Activated CD8-positive, alpha-beta memory T cell treated with anti-CD3 and anti-CD28 coated beads for 24 hours (primary cell): ENCODE results near the gene GNG4.
"Not testable (repeated sequence)": the region's sequence is repeated elsewhere in the genome, so short reads cannot be mapped to it uniquely, and the experiment has no call there.

Source experiments
- DNase-seq: peaks from one replicate; pipeline ENCODE4 v3.0.0-alpha.2; 2020

Gene GNG4

DNA sequence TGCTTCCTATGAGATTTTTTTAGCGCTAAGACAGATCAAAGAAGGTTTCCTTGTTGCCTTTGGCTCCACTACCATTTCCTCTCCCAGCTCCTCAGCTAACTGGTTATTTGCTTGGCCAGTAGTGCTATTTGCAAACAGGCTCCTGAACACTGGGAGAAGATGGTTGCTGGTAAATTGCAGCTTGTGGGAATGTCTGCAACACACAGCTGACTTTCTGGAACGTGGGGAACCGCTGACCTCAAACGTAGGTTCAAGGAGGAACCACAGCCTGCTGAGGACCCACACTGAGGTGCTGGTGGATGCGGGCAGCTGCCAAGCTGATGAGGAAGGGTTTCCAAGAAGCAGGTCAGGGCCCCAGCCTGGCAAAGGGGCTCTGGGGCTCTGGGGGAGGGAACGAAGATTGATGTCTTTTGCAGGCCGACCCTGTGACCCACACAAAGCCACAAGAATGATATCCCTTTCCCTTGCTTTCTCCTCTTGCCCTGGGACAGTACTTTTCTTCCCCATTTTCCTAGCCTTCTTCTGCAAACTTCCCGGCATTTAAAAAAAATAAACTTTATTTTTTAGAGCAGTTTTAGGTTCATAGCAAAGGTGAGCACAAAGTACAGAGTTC is 24.8 kb downstream of the GNG4 start:
- DNase-seq, result no peak

DNA sequence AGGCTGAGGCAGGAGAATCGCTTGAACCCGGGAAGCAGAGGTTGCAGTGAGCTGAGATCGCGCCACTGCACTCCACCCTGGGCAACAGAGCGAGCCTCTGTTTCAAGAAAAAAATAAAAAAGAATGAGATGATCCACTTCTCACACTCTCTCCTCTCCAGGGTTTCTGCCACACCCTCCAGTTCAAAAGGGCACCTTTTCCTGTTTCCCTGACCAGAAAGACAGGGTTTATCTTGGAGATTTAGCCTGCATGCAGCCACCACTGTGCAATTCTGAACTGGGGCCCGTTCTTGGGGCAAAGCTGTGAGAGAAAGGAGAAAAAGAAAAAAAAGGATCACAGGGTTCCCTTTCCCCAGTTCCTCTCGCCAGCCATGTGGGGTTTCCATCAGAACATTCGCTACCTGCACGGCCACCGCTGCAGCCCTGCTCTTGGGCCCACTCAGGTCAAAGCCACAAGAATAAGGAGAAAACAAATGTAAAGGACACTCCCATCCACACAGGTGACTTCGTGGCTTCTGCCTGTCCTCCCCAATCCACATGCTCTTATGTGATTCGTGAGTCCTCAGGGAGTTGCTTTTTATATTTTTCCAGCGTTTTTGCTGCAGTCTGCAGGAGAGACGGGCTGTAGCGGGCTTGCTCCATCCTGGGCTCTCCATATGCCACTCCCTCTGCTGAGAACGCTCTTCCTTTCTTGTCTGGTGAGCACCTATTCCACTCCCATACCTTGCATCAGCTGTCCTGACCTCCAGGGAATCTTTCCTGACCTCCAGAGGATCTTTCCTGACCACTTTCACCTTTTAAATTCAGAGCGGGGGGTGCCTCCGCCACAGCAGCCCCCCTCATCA is 26.4 kb downstream of the GNG4 start:
- DNase-seq, result no peak

DNA sequence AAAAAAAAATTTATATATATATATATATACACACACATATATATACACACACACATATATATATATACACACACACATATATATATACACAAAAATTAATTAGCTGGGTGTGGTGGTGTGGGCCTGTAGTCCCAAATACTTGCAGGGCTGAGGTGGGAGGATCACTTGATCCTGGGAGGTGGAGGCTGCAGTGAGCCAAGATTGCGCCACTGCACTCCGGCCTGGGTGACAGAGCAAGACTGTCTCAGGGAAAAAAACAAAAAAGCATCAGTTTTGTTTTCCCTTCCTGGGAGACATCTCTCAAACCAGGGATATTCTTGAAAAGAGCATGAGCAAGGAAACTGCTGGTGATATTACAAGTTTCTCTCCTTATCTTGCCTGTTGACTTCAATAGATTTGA is 30.4 kb downstream of the GNG4 start:
- DNase-seq, result not testable (repeated sequence)

DNA sequence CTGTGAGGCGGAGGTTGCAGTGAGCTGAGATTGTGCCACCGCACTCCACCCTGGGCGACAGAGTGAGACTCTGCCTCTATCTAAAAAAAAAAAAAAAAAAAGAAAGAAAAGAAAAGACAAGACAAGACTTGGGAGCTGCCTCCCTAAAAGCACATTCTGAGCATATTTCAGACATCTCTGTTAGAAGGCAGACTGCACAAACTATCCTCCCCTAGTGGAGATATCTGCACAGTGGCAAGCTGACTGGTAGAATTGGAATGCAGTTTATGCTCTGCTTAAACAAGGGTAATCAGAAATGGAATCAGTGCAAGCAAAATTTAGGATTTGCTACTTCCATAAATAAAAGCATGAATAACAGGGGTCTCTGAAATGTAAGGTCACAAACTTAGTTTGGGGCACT is 31.8 kb downstream of the GNG4 start:
- no peak for DNase-seq

DNA sequence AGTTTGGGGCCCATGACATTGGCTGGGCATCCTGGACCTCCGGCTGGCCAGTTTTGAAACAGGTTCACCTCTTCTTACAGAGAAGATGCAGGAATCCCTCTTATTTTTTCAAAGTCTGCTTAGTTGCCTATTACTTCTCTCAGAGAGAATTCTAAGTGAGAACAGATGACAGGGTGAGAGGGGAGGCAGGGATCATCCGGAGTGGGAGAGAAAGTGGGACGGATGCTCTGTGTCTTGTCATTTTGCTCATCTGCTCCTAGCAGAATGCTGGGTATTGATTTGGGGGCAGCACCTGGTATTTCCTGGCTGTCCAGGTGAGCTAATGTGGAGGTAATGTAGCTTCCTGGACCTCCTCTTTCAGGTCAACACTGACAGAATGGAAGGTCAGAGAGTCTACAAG is 32.4 kb downstream of the GNG4 start:
- DNase-seq, result no peak

DNA sequence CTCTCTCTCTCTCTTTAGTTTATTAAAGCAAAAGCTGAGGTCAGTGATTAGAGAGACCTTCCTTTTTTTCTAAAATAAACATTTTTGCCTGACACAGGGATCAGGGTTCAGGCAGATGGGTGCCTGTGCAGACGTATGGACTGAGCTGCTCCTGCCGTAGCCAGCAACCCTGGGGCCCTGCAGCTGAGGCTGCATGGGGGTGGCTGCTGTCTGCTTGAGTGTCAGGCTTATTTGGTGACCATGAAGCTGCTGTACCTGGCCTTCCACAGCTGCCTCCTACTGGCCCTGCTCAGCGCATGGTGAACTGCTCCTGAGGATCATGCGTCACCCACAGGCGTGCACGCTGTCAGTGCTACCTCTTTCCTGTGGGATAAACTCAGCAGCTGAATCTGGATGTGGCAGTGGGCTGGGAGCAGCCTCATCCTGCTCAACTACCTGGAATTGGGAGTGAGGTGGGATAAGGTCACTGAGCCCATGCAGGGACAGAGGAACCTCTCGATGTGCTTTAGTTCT is 35.1 kb downstream of the GNG4 start:
- no peak for DNase-seq

DNA sequence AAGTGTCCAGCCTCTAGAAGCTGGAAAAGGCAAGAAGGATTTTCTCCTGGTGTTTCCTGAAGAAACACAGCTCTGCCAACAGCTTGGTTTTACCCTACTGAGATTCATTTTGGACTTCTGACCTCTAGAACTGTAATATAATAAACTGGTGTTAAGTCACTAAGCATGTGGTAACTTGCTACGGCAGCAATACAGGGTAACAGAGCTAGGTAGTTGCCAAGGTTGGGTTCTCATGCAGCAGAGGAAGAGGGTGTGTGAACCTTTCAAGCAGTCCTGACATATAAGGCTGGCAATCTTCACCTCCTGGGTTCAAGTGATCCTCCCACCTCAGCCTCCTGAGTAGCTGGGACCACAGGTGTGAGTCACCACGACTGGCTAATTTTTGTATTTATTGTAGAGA is 36.0 kb downstream of the GNG4 start:
- DNase-seq, result no peak

DNA sequence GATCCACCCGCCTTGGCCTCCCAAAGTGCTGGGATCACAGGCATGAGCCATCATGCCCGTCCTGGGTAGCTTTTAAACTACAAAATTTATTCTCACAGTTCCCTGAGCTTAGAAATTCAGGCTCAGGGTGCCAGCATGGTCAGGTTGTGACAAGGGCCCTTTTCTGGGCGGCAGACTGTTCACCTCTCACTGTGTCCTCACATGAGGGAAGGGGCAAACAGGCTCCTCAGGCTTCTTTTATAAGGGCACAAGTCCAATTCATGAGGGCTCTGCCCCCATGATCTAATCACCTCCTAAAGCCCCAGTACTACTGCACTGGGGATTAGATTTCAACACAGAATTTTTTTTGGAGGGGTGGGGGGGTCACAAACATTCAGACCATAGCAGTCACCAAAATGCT is 36.8 kb downstream of the GNG4 start:
- DNase-seq, result no peak

DNA sequence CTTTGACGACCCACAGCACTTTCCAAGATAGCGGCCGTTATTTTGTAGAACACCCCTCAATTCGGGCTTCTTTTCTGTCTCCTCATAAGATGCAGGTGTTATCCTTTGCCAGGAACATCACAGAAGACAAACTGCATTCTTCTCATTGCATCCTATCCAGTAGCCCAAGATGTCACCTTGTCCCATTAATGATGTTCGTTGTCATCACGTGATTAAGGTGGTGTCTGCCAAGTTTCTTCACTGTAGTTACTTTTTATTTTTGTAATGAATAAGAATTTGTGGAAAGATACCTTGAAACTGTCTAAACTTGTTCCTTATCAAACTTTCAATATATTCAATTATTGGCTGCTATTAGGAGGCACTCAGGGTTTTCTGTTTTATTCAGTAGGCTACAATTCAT is 39.4 kb downstream of the GNG4 start:
- DNase-seq, result no peak

DNA sequence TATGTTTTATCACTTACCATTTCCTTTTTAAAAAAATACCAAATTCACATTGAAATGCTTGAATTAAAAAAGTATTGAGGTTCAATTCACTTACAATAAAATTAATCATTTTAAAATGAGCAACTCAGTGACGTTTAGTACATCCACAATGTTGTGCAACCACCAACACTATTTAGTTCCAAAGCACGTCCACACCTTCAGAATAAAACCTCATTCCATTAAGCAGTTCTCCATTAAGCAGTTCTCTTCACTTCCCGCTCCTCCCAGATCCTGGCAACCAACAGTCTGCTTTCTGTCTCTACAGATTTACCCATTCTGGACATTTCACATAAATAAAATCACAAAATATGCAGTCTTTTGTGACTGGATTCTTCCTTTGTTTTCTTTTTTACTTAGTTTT is 41.3 kb downstream of the GNG4 start:
- DNase-seq, result no peak

DNA sequence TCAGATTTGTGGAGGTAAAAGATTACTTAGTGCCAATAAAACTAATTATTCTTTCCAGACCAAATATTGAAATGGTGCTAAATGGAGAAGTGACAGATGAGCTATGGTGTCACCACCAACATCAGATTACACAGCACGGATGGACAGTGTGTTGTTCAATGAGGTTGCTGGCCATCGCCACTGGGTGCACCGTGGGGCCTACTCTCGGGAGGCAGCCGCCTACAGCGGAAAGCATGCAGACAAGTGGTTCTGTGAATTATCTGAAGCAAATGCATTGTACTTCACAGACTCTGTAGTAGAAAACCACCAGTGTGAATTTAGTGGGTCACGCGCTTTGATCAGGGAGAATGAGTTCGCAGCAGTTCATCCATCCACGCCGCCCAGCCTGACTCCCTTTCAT is 42.3 kb downstream of the GNG4 start:
- DNase-seq, result no peak

DNA sequence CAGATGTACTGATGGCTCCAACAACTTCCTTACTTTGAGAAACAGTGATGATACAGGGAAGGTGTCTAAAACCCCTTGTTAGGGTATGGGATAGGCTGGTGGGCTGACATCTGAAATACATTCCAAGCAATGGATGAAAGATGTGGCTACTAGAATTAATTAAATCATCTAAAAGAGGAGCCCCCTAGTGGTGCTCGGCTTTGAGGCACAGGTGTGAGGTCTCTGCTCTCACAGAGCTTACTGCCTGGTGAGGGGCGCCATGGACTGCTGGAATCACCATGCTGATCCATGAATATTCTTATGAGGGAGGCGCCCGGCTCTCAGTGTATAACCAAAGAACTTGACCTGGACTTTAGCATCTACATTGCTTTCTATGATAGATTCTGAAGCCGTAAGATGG is 48.5 kb downstream of the GNG4 start:
- DNase-seq, result no peak

DNA sequence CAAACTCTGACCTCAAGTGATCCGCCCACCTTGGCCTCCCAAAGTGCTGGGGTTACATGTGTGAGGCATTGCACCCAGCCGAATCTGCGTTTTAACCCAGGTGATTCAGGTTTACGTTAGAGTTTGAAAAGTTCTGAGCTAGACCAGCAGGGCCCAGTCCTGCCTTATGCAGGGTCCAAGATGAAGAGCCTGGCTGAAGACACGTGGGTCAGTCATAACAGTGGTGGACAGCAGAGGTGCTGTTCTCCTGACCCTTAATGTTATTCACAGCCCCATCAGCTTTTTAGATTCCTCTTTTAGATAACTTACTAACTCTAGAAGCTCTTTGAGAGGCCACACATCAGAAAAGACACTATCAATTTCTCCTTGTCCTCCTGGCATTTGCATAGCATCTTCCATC is 50.0 kb downstream of the GNG4 start:
- DNase-seq, result no peak

DNA sequence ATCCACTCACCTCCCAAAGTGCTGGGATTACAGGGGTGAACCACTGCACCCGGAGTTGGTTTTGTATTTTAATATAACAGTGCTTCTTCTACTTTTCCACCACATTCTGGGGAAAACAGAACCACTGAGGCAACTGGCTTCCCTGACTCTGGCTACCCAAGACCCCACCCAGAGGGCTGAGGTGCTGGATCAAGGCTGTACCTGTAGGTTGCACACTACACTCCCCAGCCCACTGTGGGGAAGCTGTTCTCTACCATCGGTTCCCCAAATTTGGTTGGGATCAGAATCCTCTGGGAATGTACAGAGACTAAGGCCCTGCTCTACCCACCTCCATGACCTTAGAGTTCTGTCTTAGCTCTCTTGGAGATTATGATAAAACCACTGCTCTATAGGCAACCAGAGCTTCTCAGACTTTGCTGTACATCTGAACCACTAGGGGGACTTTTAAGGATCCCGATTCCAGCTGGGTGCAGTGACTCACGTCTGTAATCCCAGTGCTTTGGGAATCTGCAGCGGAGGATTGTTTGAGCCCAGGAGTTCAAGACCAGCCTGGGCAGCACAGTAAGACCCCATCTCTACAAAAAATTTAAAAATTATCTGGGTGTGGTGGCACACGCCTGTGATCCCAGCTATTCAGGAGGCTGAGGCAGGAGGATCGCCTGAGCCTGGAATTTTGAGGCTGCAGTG is 51.6 kb downstream of the GNG4 start:
- no peak for DNase-seq

DNA sequence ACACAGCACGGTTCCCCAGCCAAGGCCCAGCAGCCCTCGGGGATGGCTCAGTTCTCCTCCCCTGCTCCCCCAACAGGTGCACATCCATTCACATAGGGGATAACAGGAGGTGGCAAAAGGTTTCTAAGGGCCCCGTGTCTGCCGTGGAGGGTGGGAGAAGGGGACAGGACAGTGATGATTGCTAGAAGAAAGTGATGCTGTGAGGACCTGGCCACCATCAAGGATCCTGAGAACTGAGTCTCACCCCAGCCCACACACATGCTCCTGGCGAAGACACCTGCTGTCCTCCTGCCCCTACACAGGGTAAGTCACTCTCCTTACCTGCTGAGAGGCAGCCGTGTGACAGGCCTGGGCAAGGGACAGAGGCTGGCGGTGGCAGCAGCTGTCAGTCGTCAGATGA is 54.5 kb downstream of the GNG4 start:
- DNase-seq, result no peak

DNA sequence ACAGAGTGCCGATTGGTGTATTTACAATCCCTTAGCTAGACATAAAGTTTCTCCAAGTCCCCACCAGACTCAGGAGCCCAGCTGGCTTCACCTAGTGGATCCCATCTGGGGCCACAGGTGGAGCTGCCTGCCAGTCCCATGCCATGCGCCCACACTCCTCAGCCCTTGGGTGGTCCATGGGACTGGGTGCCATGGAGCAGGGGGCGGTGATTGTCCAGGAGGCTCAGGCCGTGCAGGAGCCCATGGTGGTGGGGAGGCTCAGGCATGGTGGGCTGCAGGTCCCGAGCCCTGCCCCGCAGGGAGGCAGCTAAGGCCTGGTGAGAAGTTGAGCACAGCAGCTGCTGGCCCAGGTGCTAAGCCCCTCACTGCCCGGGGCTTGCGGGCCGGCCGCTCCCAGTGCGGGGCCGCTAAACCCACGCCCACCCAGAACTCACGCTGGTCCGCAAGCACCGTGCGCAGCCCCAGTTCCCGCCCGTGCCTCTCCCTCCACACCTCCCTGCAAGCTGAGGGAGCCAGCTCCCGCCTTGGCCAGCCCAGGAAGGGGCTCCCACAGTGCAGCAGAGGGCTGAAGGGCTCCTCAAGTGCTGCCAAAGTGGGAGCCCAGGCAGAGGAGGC is 55.2 kb downstream of the GNG4 start:
- DNase-seq, result not testable (repeated sequence)

DNA sequence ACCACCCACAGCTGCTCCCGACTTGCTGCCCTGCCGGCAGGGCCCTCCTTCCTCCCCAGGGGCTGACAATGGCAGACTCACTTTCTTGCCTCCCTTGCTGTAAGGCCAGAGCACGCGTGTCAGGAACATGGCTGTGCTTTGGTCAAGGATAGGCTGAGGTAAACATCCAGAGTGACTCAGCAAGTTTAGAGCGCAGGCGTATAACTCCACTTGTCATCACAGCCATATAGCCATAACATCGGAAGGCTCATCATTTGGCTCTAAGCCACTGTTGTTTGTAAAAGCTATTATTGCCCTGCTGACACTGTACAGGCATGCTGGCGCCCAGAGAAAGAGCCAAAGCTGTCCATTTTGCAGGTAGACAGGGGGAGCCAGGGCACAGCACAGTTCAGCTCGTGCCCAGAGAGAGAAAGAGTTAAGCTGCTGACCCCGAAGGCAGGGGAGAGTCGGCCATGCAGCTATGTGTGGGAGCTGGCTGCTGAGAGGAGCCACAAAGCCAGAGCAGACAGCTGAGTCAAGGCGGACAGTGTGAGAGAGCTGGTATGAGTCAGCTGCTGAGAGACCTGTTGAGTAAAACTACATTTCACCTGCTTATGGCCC is 60.6 kb downstream of the GNG4 start:
- no peak for DNase-seq

DNA sequence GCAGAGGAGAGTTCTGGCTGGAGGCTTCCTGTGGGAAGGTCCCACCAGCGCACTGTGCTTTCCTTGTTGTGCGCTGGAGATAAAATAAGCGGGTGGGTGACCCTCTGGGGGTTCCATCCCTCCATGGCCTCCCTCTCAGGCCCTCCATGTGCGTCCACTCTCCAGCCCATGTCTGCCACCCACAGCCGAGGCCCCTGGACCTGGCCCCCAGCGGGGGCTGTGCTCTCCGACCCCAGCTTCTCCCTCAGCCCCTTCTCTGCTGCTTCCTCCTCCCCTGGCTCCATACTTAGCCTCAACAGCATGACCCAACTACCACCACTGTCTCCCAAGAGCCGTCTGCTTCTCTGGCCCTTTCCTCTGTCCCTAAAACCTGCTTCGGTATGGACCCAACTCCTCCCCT is 61.4 kb downstream of the GNG4 start:
- no peak for DNase-seq

DNA sequence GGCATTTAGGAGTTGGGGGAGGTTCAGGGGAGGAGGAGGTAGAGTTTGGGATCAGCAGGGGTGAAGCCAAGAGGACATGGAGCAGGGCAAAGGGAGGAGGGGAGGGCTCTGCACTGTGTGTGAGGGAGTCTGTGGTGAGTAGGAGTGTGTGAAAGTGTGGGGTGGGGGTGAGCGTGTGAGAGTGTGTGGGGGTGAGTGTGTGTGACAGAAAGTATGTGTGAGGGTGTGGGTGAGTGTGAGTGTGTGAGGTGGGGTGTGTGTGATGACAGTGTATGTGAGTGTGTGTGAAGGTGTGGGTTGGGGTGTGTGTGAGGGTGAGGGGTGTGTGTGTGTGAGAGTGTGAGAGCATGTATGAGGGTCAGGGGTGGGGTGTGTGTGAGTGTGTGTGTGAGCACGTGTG is 62.6 kb downstream of the GNG4 start:
- DNase-seq, result no peak

DNA sequence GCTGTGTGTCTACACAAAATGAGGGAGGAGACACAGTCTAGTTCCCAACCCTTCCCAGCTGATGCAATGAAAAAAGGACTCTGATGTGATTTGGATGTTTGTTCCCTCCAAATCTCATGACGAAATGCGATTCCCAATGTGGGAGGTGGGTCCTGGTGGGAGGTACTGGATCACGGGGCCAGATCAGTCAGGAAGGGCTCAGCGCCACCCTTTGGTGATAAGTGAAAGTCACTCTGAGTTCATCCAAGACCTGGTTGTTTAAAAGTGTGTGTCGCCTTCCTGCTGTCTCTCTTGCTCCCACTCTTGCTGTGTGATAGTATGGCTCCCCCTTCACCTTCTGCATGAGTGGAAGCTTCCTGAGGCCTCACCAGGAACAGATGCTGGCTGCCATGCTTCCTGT is 63.2 kb downstream of the GNG4 start:
- no peak for DNase-seq

DNA sequence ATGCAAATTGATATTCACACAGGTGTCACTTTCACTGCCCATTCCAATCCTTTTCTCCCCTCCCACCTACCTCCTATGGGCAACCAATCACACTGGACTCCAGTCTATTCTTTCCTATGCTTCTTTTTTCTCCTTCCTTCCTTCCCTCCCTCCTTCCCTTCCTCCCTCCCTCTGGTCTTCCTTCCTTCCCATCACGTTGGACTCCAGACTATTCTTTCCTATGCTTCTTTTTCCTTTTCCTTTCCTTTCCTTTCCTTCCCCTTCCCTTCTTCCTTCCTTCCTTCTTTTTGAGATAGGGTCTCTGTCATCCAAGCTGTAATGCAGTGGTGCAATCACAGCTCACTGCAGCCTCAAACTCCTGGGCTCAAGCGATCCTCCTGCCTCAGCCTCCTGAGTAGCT is 64.6 kb downstream of the GNG4 start:
- DNase-seq, result no peak

DNA sequence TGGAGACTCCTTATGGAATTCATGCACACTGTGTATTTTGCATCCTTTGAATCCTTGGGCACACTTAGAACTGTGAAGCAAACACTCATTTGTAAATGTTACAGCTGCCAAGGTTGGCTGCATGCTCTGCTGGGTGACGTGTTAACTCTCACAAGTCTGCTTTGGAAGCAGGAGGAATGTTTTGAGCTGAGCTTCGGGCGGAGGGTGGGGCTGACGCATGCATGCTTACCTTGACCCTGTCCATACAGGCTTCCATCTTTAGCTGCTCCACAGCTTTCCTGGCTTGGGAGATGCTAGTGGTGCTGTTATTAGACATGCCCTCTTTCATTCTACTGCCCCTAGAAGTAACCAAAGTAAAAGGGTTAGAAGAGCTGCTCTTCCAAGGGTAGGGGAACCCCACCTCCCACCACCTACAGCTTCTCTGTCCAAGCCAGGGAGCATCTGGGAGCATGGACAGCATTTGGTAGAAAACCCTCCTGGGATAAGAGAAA is 66.0 kb downstream of the GNG4 start:
- DNase-seq, result no peak

DNA sequence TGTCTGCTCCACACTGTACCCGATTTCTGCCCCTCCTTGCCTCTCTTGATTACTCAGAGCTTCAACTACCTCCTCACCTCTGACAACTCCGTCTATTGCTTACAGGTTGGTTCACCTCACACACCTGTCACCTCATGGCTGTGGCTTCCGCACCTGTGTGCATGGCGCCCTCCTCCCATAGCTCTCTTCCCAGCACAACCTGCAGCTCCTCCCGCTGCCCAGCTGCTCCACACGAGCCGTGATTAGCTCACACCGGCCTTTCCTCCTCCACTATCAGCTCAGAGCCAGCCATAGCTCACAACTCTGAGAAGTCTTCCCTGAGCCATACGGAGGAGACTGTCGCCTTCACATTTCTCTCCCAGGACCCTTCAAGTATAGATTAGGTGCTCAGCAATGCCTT is 67.5 kb downstream of the GNG4 start:
- DNase-seq, result no peak
